GM19238 (cell line): ENCODE measurements around the gene RHOH.

Experiments used
- DNase-seq: peaks from one replicate; pipeline ENCODE4 v3.0.0; 2011; ENCODE audit warnings: low spot score; ENCODE audit not compliant: insufficient read length

RHOH gene

DNA sequence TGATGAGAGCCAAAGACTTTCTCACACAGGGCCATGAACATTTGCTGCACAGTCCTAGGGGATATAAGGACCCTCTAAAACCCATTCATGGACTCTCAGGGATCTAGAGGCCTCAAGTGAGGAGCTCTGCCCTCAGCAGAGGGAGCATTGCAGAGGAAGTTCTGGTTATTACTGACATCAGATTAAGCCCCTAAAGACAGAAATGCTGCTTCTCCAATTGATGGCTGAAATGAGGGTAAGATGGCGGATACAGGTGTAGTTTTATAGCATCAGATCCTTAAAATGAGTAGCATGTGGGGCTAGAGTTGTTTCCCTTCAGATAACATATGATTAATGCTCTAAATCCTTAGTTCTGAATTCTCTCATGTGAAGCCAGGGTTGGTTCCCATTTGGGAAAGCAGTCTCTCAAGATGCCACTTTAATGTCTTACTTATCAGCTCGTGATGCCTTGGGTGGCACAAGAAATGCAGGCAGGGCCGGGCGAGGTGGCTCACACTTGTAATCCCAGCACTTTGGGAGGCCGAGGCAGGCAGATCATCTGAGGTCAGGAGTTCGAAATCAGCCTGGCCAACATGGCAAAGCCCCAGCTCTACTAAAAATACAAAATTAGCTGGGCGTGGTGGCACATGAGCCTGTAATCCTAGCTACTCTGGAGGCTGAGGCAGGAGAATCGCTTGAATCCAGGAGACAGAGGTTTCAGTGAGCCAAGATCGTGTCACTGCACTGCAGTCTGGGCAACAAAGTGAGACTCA lies 7.9 kb downstream of the RHOH start:
- no peak for DNase-seq

DNA sequence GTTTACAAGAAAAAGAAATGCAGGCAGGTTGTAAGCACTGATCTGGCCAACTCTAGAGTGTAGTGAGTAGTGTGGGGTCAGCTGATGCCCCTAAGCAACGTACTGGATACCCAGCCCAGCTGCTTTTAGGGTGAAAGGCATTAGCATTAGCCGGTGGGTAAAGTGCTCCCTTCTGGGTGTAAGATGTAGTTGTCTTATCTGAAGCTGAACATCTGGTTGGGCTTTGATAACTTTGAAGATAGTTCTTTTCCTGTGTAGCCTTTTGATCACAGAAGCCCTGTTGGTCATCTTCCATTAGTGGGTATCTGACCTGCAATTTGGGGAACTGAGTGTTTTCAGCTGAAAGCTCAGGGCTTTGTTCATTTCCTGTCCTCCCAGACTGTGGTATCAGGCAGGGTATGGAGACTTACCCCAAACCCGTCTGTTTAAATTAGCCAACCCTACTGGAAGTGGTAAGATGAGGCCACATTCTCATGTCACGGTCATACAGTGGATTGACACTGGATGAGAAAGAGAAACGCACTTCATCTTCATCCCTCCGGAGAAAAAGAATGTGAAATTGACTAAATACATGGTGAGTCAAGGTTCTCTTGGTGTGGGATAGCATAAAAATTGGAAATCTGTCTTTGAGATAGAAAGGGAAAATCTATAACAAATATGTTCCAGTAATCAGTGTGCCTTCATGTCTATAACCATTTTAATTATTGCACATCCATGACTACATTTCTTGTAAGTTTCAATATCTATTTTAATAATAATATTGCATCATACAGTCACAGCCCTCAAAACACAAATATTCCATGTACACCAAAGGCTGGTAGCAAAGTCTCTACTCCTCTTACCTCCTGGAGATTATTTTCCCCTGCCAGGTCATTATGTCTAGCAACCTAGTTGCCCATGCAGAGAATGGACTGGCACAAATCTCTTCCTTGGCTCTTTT lies 8.7 kb downstream of the RHOH start:
- DNase-seq, result no peak

DNA sequence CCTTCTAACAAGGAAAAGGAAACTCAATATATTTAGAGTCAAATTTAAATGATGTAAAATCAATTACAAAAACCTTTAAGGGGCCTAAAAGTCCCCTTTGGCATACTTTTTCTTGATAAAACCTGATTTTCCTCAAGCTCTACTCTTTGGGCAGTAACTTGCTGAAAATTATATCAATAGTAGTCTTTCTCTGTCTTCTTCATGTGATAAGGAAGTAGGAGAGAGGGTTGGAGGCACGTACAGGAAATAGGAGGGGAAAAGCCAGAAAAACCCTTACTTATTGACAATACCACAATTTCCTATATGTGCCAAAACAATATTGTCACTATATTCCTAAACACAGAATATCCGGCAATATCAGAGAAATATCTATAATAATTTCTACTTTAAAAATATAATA lies 9.6 kb downstream of the RHOH start:
- no peak for DNase-seq

DNA sequence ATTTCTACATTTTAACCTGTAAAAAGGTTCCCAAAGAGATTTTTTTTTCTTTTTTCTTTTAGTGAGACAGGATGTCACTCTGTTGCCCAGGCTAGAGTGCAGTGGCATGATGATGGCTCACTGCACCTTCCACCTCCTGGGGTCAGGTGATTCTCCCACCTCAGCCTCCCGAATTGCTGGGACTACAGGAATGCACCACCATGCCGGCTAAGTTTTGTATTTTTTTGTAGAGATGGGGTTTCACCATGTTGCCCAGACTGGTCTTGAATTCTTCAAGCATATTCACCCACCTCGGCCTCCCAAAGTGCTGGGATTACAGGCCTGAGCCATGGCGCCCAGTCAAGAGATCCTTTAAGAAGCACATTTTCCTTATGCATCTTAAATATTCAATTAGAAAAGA lies 12.6 kb downstream of the RHOH start:
- no peak for DNase-seq

DNA sequence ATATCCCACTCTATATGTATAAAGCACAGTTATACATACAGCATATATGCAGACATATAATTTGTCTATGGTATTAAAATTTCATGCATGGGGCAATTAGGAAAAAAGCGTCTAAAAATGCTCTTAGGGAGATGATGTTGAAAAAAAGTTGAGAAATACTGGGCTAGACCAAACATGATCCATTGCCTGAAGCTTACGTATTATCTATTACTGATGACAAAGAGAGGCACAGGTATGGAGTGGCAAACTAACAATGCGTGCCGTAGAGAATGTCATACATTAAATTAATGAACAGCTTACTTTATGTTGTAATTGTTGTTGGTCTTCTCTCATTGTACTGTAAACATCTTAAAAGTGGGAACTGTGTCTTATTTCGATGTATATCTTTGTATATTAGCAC lies 13.9 kb downstream of the RHOH start:
- DNase-seq, result no peak

DNA sequence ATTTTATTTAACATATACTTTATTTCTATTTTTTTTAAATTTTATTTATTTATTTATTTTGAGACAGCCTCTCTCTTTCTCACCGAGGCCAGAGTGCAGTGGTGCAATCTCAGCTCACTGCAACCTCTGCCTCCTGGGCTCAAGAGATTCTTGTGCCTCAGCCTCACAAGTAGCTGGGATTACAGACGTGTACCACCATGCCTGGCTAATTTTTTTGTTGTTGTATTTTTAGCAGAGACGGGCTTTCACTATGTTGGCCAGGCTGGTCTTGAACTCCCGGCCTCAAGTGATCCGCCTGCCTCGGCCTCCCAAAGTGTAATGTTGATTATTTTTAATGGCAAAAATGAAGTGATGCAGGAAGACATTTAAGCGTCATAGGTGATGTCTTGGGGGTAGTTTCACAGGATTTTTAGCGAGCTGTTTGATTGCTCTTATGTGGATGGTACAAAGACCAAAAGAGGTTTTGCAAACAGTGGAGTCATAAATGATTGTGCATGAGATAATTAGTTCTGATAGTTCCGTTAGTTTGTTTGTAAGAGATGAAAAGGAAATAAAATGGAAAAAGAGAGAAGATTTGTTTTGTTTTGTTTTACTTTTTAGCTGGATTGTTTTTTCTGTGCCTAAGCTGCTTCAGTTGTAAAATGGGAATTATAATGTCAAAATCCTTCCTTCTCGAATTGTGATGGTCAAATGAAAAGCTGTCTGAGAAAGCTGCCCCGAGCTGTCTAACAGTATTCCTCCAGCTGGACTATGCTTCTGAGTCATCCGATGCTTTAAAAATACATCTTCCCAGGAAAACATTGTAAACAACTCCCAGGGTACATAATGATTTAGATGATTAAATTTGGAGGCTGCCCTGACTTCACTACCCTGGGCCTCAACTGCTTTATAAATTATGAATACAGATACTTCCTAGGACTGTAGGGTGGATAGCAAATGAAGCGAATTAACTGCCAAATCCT lies 14.7 kb downstream of the RHOH start:
- DNase-seq, result no peak

DNA sequence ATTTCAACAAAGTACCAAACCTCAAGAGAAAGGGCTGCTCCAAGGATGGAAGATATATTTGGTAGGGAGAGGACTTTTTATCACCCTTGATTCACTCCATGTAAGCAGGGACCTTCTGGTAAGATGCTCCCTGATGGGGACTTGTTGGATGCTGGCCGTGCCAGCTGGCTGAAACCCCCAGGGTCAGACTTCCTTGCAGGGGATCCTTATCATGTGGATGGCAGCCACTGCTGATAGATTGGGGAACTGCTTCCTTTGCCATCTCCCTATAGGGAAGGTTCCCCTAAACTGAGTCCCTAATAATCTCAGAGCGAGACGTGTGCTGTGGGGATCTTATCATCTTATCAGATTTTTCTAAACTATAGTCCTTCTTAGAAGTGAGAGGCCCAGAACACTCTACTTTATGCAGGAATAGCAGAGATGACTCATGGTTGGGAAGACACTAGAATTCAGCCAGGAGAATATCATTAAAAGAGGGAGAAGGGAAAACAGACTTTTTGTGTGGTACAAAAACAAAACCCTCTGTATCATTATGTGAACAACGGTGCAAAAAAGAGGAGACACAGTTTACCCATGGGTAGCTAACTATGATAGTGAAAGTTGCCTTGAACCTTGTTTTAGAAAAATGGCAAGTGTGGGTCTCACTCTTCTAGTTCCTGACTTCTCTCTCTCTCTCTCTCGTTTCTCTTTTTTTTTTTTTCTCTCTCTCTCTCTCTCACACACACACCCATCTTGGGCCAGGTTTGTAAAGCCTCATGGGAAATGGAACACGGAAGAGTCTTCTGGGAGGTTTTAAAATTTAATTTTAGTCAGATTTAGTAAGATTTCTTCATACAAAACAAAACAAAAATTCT lies 16.1 kb downstream of the RHOH start:
- DNase-seq, result no peak

DNA sequence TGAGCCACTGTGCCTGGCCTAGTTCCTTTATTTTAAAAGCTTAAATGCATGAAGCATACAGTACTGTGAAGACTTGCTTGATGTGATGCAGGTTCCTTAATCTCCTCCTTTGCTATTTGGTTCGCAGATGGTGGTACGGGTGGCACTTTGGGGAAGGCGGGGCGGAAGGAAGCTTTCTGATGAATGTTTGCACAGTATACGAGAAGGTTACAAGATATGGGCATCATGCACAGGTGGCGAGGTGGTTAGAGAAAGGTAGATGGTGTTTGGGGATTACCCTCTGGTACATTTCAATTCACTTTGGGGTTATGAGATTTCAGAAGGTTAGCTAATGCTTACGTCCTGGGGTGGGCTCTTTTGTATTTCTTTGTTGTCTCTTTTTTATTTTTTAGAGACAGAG lies 17.2 kb downstream of the RHOH start:
- no peak for DNase-seq

DNA sequence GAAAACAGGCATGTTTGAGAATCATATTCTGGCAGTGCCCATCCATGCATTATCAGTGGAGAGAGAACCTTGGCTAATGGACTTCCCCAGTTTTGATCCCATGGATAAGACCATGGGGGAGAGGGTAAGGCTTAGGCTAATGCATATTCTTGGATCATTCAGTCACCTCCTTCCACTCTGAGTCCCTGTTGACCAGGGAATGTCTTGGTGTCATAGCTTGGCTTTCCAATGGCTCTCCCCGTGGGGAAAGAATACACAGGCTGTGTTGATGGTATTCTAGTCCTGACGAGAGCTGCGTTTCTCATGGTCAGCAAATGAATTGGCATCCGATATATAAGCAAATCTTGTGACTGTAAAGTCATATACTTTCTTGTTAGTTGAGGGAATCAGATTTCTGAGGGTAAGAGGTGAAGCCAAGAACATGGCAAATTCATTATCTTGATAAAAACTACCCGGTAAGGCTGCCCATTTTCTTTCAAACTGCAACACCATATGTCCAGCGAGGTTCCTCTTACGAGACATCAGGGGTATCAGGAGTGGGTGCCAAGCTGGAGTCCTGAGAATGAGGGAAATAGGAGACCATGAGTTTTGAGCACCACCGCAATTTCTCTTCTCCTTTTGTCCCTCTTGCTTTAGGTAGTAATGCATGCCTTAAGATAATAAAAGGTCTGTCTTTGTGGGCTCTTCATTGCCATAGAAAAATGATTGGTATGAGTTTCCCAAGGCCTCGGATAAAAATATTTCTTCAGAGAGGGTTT lies 18.0 kb downstream of the RHOH start:
- DNase-seq, result no peak

DNA sequence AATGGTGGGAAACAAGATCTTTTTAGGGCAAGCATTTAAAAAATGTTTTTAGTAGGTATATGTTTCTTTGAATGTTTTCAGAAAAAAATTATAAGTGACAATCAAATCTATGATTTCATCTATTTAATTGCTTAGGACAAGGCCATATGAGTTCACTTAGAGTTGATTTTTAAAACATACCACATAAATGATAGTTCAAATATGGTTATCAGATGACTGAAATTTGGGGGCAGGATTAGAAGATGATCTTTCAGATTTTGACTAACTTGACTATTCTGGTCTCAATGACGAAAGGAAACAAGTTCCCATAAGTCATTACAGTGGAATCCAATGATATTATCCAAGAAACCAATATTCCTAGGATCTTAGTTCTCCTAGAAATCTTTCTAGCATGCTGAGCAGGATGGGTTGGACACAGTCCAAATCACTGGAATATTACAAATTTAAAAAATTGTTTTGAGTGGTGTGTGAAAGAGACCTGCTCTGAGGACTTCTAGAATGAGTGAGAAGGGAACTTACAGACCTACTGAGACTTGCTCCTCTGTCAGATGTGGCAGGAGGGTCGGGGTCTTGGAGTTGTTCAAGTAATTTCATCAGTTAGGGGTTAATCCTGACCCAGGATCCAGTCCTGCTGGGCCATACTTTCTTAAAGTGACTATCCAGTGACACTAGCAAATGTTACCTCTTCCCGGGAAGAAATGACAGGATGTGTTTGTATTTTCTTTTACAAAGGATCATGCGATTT lies 20.0 kb downstream of the RHOH start:
- no peak for DNase-seq

DNA sequence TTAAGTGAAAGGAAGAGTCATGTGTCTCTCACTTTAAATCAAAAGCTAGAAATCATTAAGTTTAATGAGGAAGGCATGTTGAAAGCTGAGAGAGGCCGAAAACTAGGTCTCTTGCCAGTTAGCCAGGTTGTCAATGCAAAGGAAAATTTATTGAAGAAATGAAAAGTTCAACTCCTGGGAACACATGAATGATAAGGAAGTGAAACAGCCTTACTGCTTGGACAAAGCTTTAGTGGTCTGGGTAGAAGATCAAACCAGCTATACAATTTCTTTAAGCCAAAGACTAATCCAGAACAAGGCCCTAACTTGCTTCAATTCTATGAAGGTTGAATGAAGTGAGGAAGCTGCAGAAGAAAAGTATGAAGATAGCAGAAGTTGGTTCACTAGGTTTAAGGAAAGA lies 24.9 kb downstream of the RHOH start:
- no peak for DNase-seq

DNA sequence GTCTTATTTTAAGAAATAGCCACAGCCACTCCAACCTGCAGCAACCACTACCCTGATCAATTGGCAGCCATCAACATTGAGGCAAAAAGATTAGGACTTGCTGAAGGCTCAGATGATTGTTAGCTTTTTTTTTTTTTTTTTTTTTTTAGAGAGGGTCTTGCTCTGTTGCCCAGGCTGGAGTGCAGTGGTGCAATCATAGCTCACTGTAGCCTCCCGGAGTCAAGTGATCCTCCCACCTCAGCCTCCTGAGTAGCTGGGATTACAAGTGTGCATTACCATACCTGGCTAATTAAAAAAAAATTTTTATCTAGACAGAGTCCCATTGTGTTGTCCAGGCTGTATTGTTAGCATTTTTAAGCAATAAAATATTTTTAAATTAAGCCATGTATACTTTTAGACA lies 26.5 kb downstream of the RHOH start:
- DNase-seq, result no peak

DNA sequence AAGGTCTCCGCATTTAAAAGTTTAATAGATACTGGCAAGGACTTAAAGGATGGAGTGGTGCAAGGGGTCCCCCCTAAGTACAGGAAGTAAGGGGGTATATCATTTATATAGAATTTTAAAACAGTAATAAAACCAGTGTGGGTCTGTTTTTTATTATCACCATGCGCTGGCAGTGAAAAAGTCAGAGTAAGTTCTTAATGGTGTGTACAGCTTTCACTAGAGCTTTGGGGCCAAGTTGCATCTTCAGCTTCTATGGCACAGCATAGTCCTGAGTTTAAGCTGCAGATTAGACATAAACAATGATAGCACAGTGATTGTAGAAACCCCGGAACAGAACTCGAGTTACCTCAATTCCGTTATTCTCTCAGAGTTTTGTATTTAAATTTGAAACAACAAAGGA lies 27.6 kb downstream of the RHOH start:
- DNase-seq, result no peak

DNA sequence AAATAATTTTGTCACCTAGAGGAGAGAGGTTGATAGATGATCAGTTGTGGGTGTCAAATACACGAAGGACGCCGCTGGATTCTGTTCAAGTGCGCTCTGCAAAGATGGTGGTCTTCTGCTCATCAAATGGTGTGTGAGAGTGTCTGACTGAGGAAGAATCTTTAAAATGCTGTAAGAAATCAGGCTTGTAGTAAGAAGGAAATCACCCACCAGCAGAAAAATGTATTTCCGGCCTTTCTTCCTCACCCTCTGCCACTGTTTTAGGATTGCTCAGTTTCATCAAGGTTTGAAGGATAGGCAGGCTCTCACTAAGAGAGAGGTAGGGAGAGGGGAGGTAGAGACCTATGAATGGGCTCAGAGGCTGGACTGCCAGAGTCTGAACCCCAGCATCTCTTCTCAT lies 28.7 kb downstream of the RHOH start:
- no peak for DNase-seq

DNA sequence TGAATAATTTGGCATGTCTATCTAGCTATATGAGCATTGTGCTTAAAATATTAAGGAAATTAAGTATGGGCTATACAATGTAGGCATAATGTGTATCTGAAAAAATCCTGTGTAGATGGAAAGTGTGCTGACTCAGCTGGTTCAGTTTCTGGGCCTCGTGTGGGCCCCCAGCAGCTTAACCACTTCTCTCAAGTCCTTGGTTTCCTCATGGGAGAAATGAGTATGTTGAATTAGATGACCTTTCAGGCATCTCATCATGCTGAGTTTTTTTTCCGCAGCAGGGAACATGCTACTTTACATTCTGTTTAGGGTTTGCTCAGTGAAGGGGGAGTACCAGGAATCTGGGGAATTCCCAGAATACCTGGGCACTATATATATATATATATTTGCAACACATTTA lies 30.5 kb downstream of the RHOH start:
- peak; percentile 37 for DNase-seq

DNA sequence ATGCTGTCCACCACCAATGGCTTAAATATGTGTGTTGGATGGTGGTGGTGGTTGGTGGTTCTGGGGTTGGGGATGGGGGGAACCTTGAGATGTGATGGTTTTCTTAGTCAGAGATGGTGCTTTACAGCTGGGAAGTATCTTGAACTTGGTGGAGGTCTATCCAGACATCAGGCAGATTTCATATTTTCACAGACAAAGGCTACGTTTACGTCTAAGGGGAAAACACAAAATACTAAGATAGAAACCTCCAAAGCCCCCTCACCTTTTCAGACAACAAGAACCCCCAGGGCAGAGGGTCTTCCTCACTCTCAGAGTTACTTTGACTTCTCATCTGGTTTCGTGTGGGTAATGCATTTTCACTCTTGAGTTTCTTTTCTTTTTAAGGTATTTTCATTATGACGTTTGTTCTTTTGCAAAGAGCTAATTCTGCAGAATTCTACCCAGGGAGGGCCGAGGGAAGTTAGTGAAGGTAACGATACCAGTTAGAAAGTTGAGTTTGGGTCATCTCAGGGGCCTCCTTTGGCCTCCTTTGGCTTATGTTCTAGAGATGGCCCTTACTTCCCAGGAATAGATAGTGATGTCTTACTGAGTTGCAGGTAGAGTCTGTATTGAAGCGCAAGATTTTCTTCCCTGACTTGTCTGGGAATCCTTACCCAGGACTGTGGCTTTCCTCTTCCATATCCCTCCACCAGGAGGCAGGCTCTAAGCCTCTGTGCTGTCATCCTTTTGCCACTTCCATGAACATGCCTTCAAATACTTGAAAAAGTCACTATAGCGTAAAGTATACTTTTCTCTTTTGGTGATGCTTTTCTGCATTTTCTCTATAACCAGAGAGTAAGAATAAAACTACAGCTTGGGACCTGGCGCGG lies 31.9 kb downstream of the RHOH start:
- peak; percentile 30 for DNase-seq

DNA sequence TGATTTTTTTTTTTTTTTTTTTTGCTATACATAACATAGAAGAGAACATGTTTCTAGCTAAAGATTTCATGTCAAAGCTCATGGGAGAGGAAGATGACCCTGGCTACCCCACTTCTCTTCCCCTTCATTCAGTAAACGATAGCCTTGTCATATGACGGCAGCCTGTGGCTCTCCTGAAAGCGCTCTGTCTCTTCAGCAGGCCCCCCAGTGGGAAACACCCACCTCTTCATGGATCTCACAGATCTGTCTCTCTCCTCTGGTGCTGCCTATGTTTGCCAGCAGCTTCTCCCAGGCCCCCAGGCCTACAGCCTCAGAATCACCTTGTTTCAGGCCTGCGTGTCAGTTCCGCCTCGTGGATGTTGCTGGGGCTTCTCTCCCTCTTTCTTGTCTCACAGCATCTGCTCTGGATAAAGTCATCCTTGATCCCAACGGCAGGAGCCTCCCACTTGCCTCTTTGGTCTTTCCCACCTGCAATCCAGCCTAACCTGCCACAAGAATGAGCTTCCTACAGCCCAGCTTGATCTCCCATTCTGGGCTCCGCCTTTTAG lies 34.6 kb downstream of the RHOH start:
- DNase-seq, result no peak

DNA sequence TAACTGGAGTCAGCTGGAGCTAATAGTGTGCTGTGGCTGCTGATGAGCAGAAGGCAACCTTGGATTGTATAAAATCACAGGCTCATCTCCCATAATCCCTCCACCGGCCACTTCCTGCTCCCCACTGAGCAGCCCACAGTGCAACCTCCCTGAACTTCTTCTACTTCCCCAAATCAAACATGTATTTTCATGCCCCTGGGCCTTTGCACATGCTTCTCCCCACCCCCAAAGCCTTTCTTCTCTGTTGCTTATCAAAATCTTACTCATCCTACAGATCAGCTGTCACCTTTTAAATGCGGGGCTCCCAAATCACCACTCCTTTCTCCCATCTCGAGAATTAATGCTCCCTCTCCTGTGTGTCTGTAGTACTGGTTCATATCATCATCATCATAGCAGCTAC lies 35.8 kb downstream of the RHOH start:
- DNase-seq, result no peak
